Superior temporal gyrus (tissue), 1 donor: ENCODE results near the gene ARHGAP15.

ENCODE experiments used
- DNase-seq: peaks from one replicate; pipeline ENCODE4 v3.0.0-alpha.2; 2016; ENCODE audit errors: extremely low spot score

Gene ARHGAP15

GRCh38 chr2:143144813-143145455, 15.7 kb downstream of the ARHGAP15 start:
- no peak for DNase-seq

GRCh38 chr2:143146366-143146765, 17.1 kb downstream of the ARHGAP15 start:
- no peak for DNase-seq

GRCh38 chr2:143146815-143147530, 17.8 kb downstream of the ARHGAP15 start:
- no peak for DNase-seq

GRCh38 chr2:143148011-143148410, 18.8 kb downstream of the ARHGAP15 start:
- no peak for DNase-seq

- no peak for DNase-seq
Observed at GRCh38 chr2:143148757-143149156, 19.5 kb downstream of the ARHGAP15 start.

GRCh38 chr2:143150287-143150686, 21.1 kb downstream of the ARHGAP15 start:
- no peak for DNase-seq

GRCh38 chr2:143151111-143151752, 22.0 kb downstream of the ARHGAP15 start:
- no peak for DNase-seq

GRCh38 chr2:143152219-143152618, 23.0 kb downstream of the ARHGAP15 start:
- no peak for DNase-seq

GRCh38 chr2:143152637-143153036, 23.4 kb downstream of the ARHGAP15 start:
- no peak for DNase-seq

- DNase-seq, result no peak
Observed at GRCh38 chr2:143155661-143156060, 26.4 kb downstream of the ARHGAP15 start.

- DNase-seq, result peak; percentile 22
Observed at GRCh38 chr2:143157001-143157400, 27.8 kb downstream of the ARHGAP15 start.

GRCh38 chr2:143157418-143157817, 28.2 kb downstream of the ARHGAP15 start:
- peak; percentile 60 for DNase-seq

GRCh38 chr2:143158098-143158497, 28.9 kb downstream of the ARHGAP15 start:
- DNase-seq, result no peak

GRCh38 chr2:143158551-143159485, 29.6 kb downstream of the ARHGAP15 start:
- DNase-seq, result peak; percentile 22

GRCh38 chr2:143159486-143159840, 30.2 kb downstream of the ARHGAP15 start:
- DNase-seq, result no peak

GRCh38 chr2:143160732-143161707, 31.8 kb downstream of the ARHGAP15 start:
- DNase-seq, result no peak

GRCh38 chr2:143162123-143162837, 33.1 kb downstream of the ARHGAP15 start:
- peak; percentile 67 for DNase-seq

- no peak for DNase-seq
Observed at GRCh38 chr2:143162997-143163396, 33.8 kb downstream of the ARHGAP15 start.

- DNase-seq, result no peak
Observed at GRCh38 chr2:143163499-143163898, 34.3 kb downstream of the ARHGAP15 start.

GRCh38 chr2:143165291-143165690, 36.1 kb downstream of the ARHGAP15 start:
- no peak for DNase-seq
